Astrocyte (in vitro differentiated cells and primary cell): ENCODE data around the gene PDZK1IP1. TPM values are rescaled to one million over a fixed set of nuclear protein-coding genes. Genes with fewer than 3 reads are reported as not detected.
A peak's percentile ranks its signal among the peaks of the same experiment; 100 is the strongest.

Experiments
- DNase-seq: peaks from one replicate; pipeline ENCODE4 v3.0.0-alpha.2; 2010; ENCODE audit warnings: low read depth
- FAIRE-seq: peaks from 2 replicates; lab custom pipeline; 2011; peaks lifted over from hg19 to GRCh38; lab: Jason Lieb, UNC
- H2AFZ ChIP-seq: 2 replicates; pipeline ENCODE4 v1.6.0; 2012; ENCODE audit warnings: low read depth, low read length, inconsistent platforms
- H3K27ac ChIP-seq: 2 replicates; pipeline ENCODE4 v1.5.1; 2011; ENCODE audit warnings: low read depth, low read length, inconsistent platforms
- H3K27me3 ChIP-seq: 2 replicates; pipeline ENCODE4 v1.6.0; 2011; ENCODE audit warnings: low read length, inconsistent platforms; ENCODE audit not compliant: insufficient read depth
- H3K36me3 ChIP-seq: 2 replicates; pipeline ENCODE4 v1.5.1; 2011; ENCODE audit warnings: low read length, inconsistent platforms; ENCODE audit not compliant: insufficient read depth
- H3K4me1 ChIP-seq: 2 replicates; pipeline ENCODE4 v1.5.1; 2011; ENCODE audit warnings: low read length, inconsistent platforms; ENCODE audit not compliant: insufficient read depth
- H3K4me2 ChIP-seq: 2 replicates; pipeline ENCODE4 v1.6.0; 2012; ENCODE audit warnings: low read length, inconsistent platforms
- H3K4me3 ChIP-seq: 2 replicates; pipeline ENCODE4 v1.5.1; 2011; ENCODE audit warnings: low read depth, mild to moderate bottlenecking, low read length, inconsistent platforms; ENCODE audit not compliant: insufficient read depth
- H3K79me2 ChIP-seq: 2 replicates; pipeline ENCODE4 v1.6.0; 2012; ENCODE audit warnings: mild to moderate bottlenecking, low read length, inconsistent platforms; ENCODE audit not compliant: insufficient read depth
- H3K9ac ChIP-seq: 2 replicates; pipeline ENCODE4 v1.6.0; 2012; ENCODE audit warnings: mild to moderate bottlenecking, low read length, inconsistent platforms
- H3K9me3 ChIP-seq: 2 replicates; pipeline ENCODE4 v1.5.1; 2012; ENCODE audit warnings: low read depth, mild to moderate bottlenecking, low read length, inconsistent platforms; ENCODE audit not compliant: insufficient read depth
- H4K20me1 ChIP-seq: 2 replicates; pipeline ENCODE4 v1.6.0; 2012; ENCODE audit warnings: low read length, inconsistent platforms; ENCODE audit not compliant: insufficient read depth
- H3K27ac Mint-ChIP-seq: one replicate; pipeline ENCODE4 v1.8.0; 2021; ENCODE audit warnings: mild to moderate bottlenecking, mixed read lengths; ENCODE audit not compliant: unreplicated experiment
- H3K27me3 Mint-ChIP-seq: one replicate; pipeline ENCODE4 v1.8.0; 2021; ENCODE audit warnings: low read depth, mixed read lengths; ENCODE audit not compliant: unreplicated experiment
- H3K36me3 Mint-ChIP-seq: one replicate; pipeline ENCODE4 v1.8.0; 2021; ENCODE audit warnings: low read depth, mixed read lengths; ENCODE audit not compliant: unreplicated experiment
- H3K4me1 Mint-ChIP-seq: one replicate; pipeline ENCODE4 v1.8.0; 2021; ENCODE audit warnings: low read depth, mixed read lengths; ENCODE audit not compliant: unreplicated experiment
- H3K4me3 Mint-ChIP-seq: one replicate; pipeline ENCODE4 v1.8.0; 2021; ENCODE audit warnings: mild to moderate bottlenecking, moderate library complexity, mixed read lengths; ENCODE audit not compliant: unreplicated experiment
- H3K9me3 Mint-ChIP-seq: one replicate; pipeline ENCODE4 v1.8.0; 2021; ENCODE audit warnings: mild to moderate bottlenecking, mixed read lengths; ENCODE audit not compliant: unreplicated experiment
- CTCF ChIP-seq: IDR thresholded peaks from 2 replicates; pipeline ENCODE4 v1.5.1; 2011; ENCODE audit warnings: low read depth, mild to moderate bottlenecking, inconsistent platforms, low read length, moderate library complexity; ENCODE audit not compliant: insufficient read depth
- EZH2 ChIP-seq: IDR thresholded peaks from 2 replicates; pipeline ENCODE4 v1.6.1; 2012; ENCODE audit warnings: mild to moderate bottlenecking, low read length, inconsistent platforms; ENCODE audit not compliant: insufficient read depth
- total RNA-seq: library from RNA; stranded (reverse); gene quantifications from 2 replicates; pipeline ENCODE4 v1.2.1, GENCODE V29; 2021

PDZK1IP1 gene
- total RNA-seq, 1 donor from 2014 or later = 0.34 TPM

- Histone ChIP-seq H4K20me1 (no peaks in the 10 kb centered on the region), H3K9me3 (no peaks in the 10 kb centered on the region), H3K4me2 (no peak overlapping the region), H2AFZ (no peak overlapping the region), H3K27ac (no peak overlapping the region), H3K27me3 (no peaks in the 10 kb centered on the region), H3K4me3 (no peak overlapping the region), H3K36me3 (no peaks in the 10 kb centered on the region), H3K4me1 (peaks cover 4% of the 10 kb centered on the region), H3K79me2 (no peaks in the 10 kb centered on the region), H3K9ac (no peak overlapping the region)
- peaks cover 3% of the 10 kb centered on the region for H3K9me3 Mint-ChIP-seq
- peaks cover 30% of the 10 kb centered on the region for H3K27me3 Mint-ChIP-seq
- H3K27ac Mint-ChIP-seq = peak overlapping the region; percentile 54
- peaks cover 3% of the 10 kb centered on the region for H3K36me3 Mint-ChIP-seq
- FAIRE-seq (no peak), DNase-seq (no peak)
- peaks cover 12% of the 10 kb centered on the region for H3K4me1 Mint-ChIP-seq
- H3K4me3 Mint-ChIP-seq = peak overlapping the region; percentile 0
- TF ChIP-seq EZH2 (no peak), CTCF (no peak)
Observed at GRCh38 chr1:47180603-47181094, 9.2 kb downstream of the PDZK1IP1 start.

GRCh38 chr1:47179988-47180563 lies 9.8 kb downstream of the PDZK1IP1 start:
- H3K9me3 ChIP-seq = no peaks in the 10 kb centered on the region
- peaks cover 12% of the 10 kb centered on the region for H3K4me1 Mint-ChIP-seq
- H3K79me2 ChIP-seq = no peaks in the 10 kb centered on the region
- no peaks in the 10 kb centered on the region for H3K36me3 ChIP-seq
- no peak overlapping the region for H2AFZ ChIP-seq
- H3K4me2 ChIP-seq = peak overlapping the region; percentile 91
- peaks cover 4% of the 10 kb centered on the region for H3K4me1 ChIP-seq
- no peak for FAIRE-seq
- H3K9me3 Mint-ChIP-seq = peaks cover 1% of the 10 kb centered on the region
- H3K9ac ChIP-seq = peak overlapping the region; percentile 49
- H3K27ac ChIP-seq = no peak overlapping the region
- no peaks in the 10 kb centered on the region for H3K36me3 Mint-ChIP-seq
- H3K27ac Mint-ChIP-seq = no peak overlapping the region
- no peak for DNase-seq
- no peak overlapping the region for H3K4me3 ChIP-seq
- no peaks in the 10 kb centered on the region for H4K20me1 ChIP-seq
- no peak overlapping the region for H3K4me3 Mint-ChIP-seq
- peaks cover 29% of the 10 kb centered on the region for H3K27me3 Mint-ChIP-seq
- no peaks in the 10 kb centered on the region for H3K27me3 ChIP-seq
- no peak for TF ChIP-seq EZH2
- TF ChIP-seq CTCF = no peak
